Common myeloid progenitor, CD34-positive (primary cell): Measurements from ENCODE around the gene ABTB1.
A peak's percentile ranks its signal among the peaks of the same experiment; 100 is the strongest.

Experiments used
- CTCF ChIA-PET: fragments of 350-600 bp; sonication (Branson Sonifier 250); formaldehyde crosslinking; loops from one replicate; lab custom pipeline; 2021; ENCODE audit warnings: antibody characterized with exemption; lab: Charles Lee
- POLR2A ChIA-PET: fragments of 350-600 bp; sonication (Branson Sonifier 250); formaldehyde crosslinking; loops from one replicate; lab custom pipeline; 2021; ENCODE audit warnings: antibody characterized with exemption; lab: Charles Lee
- DNase-seq, 3 donors: peaks; one replicate each; pipeline versions ENCODE4 v3.0.0 to v3.0.0-alpha.2; 2013
- H3K27ac ChIP-seq, 2 experiments: 1 replicate in 1 of 2; 2 replicates in 1 of 2; pipeline ENCODE4 v1.7.0; 2013; ENCODE audit warnings: inconsistent platforms in 2 of 2, low read length in 2 of 2, mild to moderate bottlenecking in 2 of 2, low read depth in 1 of 2, moderate library complexity in 1 of 2; ENCODE audit not compliant: severe bottlenecking in 2 of 2, insufficient read depth in 1 of 2, poor library complexity in 1 of 2
- H3K27me3 ChIP-seq, 5 experiments: replicated peaks in 2 of 5; 1 replicate in 3 of 5; 2 replicates in 2 of 5; pipeline versions ENCODE4 v1.6.1 to v1.7.0; 2013; ENCODE audit warnings: low read length in 4 of 5, mild to moderate bottlenecking in 2 of 5, moderate library complexity in 2 of 5, inconsistent platforms in 1 of 5; ENCODE audit not compliant: insufficient read depth in 5 of 5, control insufficient read depth in 4 of 5
- H3K36me3 ChIP-seq, 4 experiments: 1 replicate in 2 of 4; 2 replicates in 2 of 4; pipeline versions ENCODE4 v1.6.1 to v1.7.0; 2013; ENCODE audit warnings: low read length in 3 of 4, control low read depth in 1 of 4, mild to moderate bottlenecking in 1 of 4; ENCODE audit not compliant: control insufficient read depth in 4 of 4, insufficient read depth in 4 of 4
- H3K4me1 ChIP-seq, 4 experiments: 1 replicate in 3 of 4; 2 replicates in 1 of 4; pipeline versions ENCODE4 v1.6.1 to v1.7.1; 2013; ENCODE audit warnings: low read length in 3 of 4, mild to moderate bottlenecking in 3 of 4, control low read depth in 1 of 4, inconsistent platforms in 1 of 4, moderate library complexity in 1 of 4; ENCODE audit not compliant: control insufficient read depth in 4 of 4, insufficient read depth in 4 of 4; ENCODE audit errors: control extremely low read depth in 1 of 4
- H3K4me3 ChIP-seq, 7 experiments: 1 replicate in 4 of 7; 2 replicates in 3 of 7; pipeline versions ENCODE4 v1.5.1 to v1.7.0; 2013; ENCODE audit warnings: mild to moderate bottlenecking in 7 of 7, low read length in 6 of 7, moderate library complexity in 6 of 7, inconsistent platforms in 2 of 7, low read depth in 2 of 7, control low read depth in 1 of 7; ENCODE audit not compliant: insufficient read depth in 4 of 7, control insufficient read depth in 1 of 7; ENCODE audit errors: extremely low read depth in 1 of 7
- H3K9me3 ChIP-seq, 5 experiments: 1 replicate in 4 of 5; 2 replicates in 1 of 5; pipeline versions ENCODE4 v1.6.1 to v1.7.1; 2013; ENCODE audit warnings: low read length in 4 of 5, mild to moderate bottlenecking in 2 of 5, inconsistent platforms in 1 of 5, low read depth in 1 of 5, moderate library complexity in 1 of 5; ENCODE audit not compliant: control insufficient read depth in 4 of 5, insufficient read depth in 2 of 5; ENCODE audit errors: control extremely low read depth in 1 of 5
- WGBS: methylation state at CpG from one replicate; pipeline ENCODE4 v1.1.5; 2013; ENCODE audit not compliant: insufficient coverage; 5-methylcytosine and 5-hydroxymethylcytosine counted together

ABTB1 gene

GRCh38 chr3:127723011-127723567 is 50.3 kb downstream of the ABTB1 start:
- no peak overlapping the region for H3K27ac ChIP-seq
- no peaks in the 10 kb centered on the region for H3K9me3 ChIP-seq
- DNase-seq, result no peak
- H3K4me1 ChIP-seq, result peaks cover 0 to 4% (median 0%) of the 10 kb centered on the region in 4 experiments
- no peaks in the 10 kb centered on the region for H3K27me3 ChIP-seq
- no peak overlapping the region for H3K4me3 ChIP-seq
- WGBS, result 96% methylated on average over 8 of the region's 11 CpGs
- peaks cover 2 to 53% (median 37%) of the 10 kb centered on the region in 4 experiments for H3K36me3 ChIP-seq
- ChIA-PET CTCF (interaction anchor here (1.0 kb wide), 1 partner anchor 29 kb away, joined by 3 read pairs; no protein-coding TSS in a partner anchor), POLR2A (no interaction called here)

GRCh38 chr3:127726894-127727293 is 54.1 kb downstream of the ABTB1 start:
- H3K9me3 ChIP-seq, result no peaks in the 10 kb centered on the region
- 90% methylated on average over 2 of the region's 3 CpGs for WGBS
- no peak overlapping the region for H3K27ac ChIP-seq
- CTCF ChIA-PET, result interaction anchor here (1.2 to 1.3 kb wide), 2 partner anchors 10 to 33 kb away, joined by 3 read pairs; no protein-coding TSS in a partner anchor
- POLR2A ChIA-PET, result no interaction called here
- no peak overlapping the region for H3K4me3 ChIP-seq
- H3K4me1 ChIP-seq, result peaks cover 5 to 36% (median 17%) of the 10 kb centered on the region in 4 experiments
- H3K27me3 ChIP-seq, result no peaks in the 10 kb centered on the region
- no peak for DNase-seq
- peaks cover 2 to 20% (median 20%) of the 10 kb centered on the region in 4 experiments for H3K36me3 ChIP-seq

- ChIA-PET CTCF (interaction anchor here (2.5 kb wide), 1 partner anchor 97 kb away, joined by 6 read pairs; no protein-coding TSS in a partner anchor), POLR2A (no interaction called here)
- no peaks in the 10 kb centered on the region for H3K27me3 ChIP-seq
- no peak overlapping the region for H3K27ac ChIP-seq
- DNase-seq, result peak in 1 of 3 donors; percentile 14
- H3K4me3 ChIP-seq, result no peak overlapping the region
- H3K9me3 ChIP-seq, result no peaks in the 10 kb centered on the region
- WGBS, result 100% methylated on average over 3 of the region's 7 CpGs
- peaks cover 7 to 52% (median 22%) of the 10 kb centered on the region in 4 experiments for H3K4me1 ChIP-seq
- H3K36me3 ChIP-seq, result peaks cover 0 to 15% (median 12%) of the 10 kb centered on the region in 4 experiments
These were observed 55.8 kb downstream of the ABTB1 start for GRCh38 chr3:127728417-127729015.

GRCh38 chr3:127729556-127730056 is 56.9 kb downstream of the ABTB1 start:
- ChIA-PET CTCF (interaction anchor here (1.1 to 2.5 kb wide), 6 partner anchors 14 to 96 kb away, joined by 3 to 6 read pairs (median 3); no protein-coding TSS in a partner anchor), POLR2A (interaction anchor here (0.6 kb wide), 1 partner anchor 20 kb away, joined by 3 read pairs; no protein-coding TSS in a partner anchor)
- Histone ChIP-seq H3K27ac (no peak overlapping the region), H3K27me3 (no peaks in the 10 kb centered on the region), H3K36me3 (peaks cover 0 to 7% (median 6%) of the 10 kb centered on the region in 4 experiments), H3K4me3 (no peak overlapping the region), H3K9me3 (no peaks in the 10 kb centered on the region), H3K4me1 (peaks cover 7 to 63% (median 33%) of the 10 kb centered on the region in 4 experiments)
- 44% methylated on average over 3 of the region's 4 CpGs for WGBS
- peak; percentile 47 to 90 (median 81) for DNase-seq

GRCh38 chr3:127730171-127730570 is 57.4 kb downstream of the ABTB1 start:
- 92% methylated on average over 8 of the region's 8 CpGs for WGBS
- Histone ChIP-seq H3K4me3 (no peak overlapping the region), H3K27me3 (no peaks in the 10 kb centered on the region), H3K9me3 (no peaks in the 10 kb centered on the region), H3K4me1 (peaks cover 10 to 68% (median 38%) of the 10 kb centered on the region in 4 experiments), H3K36me3 (peaks cover 0 to 3% (median 1%) of the 10 kb centered on the region in 4 experiments), H3K27ac (no peak overlapping the region)
- no peak for DNase-seq
- ChIA-PET CTCF (interaction anchor here (1.0 to 2.5 kb wide), 7 partner anchors 15 to 96 kb away, joined by 3 to 6 read pairs (median 3); no protein-coding TSS in a partner anchor), POLR2A (interaction anchor here (0.6 kb wide), 1 partner anchor 20 kb away, joined by 3 read pairs; no protein-coding TSS in a partner anchor)
